Suppressor macrophage (primary cell): Measurements from ENCODE around the gene FHOD3.
A peak's percentile ranks its signal among the peaks of the same experiment; 100 is the strongest.
"Not testable (repeated sequence)": the region's sequence is repeated elsewhere in the genome, so short reads cannot be mapped to it uniquely, and the experiment has no call there.

Experiments used
- DNase-seq, 4 experiments: peaks; one replicate each; pipeline ENCODE4 v3.0.0-alpha.2; 2020 to 2022

FHOD3 gene

DNA sequence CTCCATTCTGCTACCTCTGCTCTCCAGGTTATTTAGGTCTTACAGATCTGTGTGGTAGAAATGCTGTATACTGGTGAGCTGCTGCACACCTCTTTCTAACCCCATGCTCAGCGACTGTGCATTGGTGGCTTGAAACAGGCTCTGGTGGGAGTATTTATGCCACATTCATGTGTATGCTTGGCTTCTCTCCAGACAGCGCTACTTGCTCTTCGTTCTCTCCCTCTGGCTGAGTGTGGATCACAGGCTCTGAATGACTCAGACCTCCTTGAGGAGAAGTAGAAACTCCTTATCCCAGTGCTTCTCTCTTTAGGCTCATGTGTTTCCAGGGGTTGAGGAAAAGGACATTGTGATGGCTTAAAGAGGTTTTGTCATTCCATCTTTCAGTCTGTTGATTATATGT is 54.9 kb downstream of the FHOD3 start:
- no peak for DNase-seq

DNA sequence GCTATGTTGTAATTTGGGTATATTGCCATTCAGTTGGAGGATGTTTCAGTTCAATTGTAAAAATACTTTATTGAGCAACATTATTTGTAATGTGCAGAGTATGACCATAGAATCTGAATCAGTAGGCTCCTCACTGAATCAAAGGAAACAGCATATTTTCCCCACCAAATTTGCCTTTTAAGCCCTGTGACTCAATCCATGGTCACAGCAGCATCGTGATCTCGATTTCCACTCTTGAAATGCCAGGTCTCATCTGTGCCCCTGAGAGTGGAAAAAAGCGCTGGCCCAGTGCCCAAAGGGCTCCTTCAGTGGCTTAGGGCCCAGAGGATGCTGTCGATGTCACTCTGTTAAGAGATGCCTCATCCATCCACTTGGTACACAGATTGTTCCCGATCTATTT is 57.5 kb downstream of the FHOD3 start:
- DNase-seq: no peak

- no peak for DNase-seq
These were observed 58.0 kb downstream of the FHOD3 start for GRCh38 chr18:36355511-36355910.

DNA sequence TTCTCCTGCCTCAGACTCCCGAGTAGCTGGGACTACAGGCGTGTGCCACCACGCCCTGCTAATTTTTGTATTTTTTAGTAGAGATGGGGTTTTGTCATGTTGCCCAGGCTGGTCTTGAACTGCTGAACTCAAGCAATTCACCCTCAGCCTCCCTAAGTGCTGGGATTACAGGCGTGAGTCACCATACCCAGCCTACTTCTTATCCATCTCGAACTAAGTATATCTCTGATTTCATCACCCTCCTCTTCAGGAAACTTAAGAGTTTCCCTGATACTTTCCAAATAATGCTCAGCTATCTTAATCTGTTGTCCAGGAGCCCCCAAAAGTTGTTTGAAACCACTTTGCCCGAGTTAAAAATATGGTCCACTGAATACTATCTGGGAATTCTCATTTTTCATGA is 59.2 kb downstream of the FHOD3 start:
- DNase-seq: not testable (repeated sequence)

DNA sequence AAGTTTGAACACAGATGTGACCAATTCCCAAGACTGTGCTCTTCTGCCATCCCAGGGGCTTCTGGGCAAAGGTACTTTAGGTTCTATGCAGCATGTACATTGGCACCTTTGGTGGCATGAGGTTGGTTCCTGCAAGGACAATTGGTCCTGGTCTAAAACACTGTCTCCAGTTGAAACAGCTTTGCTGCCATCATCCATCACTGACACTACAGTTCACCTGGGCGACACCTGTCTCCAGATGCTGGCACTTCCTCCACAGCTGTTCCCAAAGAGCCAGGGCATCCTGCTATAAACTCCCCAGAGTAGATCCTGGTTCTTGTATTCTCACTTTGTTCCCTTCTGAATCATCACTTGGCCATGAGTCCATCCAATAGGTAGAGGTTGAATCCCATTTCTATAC is 60.6 kb downstream of the FHOD3 start:
- DNase-seq: no peak

GRCh38 chr18:36360256-36360909 is 62.9 kb downstream of the FHOD3 start:
- no peak for DNase-seq

- DNase-seq: no peak
These were observed 67.6 kb downstream of the FHOD3 start for GRCh38 chr18:36364911-36365624.

GRCh38 chr18:36365836-36366775 is 68.6 kb downstream of the FHOD3 start:
- DNase-seq: no peak

DNA sequence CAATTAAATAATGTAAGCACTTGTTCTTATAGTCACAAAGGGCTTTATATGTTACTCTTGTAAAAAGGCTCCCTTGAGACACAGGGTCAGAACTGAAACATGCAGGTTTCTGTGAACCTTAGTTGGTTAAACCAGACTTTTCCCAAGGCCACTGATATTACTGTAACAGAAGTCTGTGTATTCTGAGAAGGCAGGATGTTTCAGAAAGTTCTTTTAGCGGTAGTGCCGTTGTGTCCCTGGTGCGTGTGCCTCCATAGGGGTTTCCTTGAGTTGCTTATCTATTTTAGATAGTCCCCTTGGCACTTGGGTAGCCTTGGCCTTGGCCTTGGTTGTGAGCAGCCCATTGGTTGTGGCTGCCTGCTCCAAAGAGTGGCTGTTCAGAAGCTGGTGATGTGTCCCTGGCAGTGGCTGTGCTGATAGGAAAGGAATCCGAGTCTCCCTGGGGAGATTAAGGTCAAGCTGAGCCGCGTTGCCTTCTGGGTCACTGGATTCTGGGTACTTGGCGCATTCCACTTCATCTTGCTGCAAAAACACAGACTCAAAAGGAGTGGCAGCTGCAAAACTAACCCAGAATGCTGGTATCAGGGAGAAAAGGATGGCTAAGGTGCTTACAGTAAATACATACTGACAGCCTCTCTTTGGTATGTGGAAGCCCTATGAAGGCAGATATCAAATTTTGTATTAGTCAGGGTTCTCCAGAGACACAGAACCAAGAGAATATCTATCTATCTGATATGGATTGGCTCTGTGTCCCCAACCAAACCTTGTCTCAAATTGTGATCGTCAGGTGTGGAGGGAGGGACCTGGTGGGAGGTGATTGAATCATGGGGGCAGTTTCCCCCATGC is 69.7 kb downstream of the FHOD3 start:
- no peak for DNase-seq

DNA sequence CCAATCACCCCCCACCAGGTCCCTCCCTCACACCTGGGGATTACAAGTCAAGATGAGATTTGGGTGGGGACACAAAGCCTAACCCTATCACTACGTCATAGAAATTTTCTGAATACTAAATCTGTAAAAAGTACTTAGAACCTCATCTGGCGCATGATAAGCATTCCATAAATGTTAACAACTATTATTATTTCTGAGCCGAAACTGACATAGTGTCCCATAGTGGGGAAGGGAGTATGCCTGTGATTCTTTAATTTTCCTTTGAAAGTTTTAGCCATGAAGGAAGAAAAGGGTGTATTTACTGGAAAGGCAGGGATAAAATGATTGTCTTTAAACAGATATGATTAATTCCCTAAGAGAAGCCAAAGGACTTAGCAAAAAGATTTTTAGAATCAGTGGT is 71.4 kb downstream of the FHOD3 start:
- DNase-seq: no peak

GRCh38 chr18:36372903-36373311 is 75.4 kb downstream of the FHOD3 start:
- DNase-seq: peak in 3 of 4 experiments; percentile 9 to 22 (median 21)

DNA sequence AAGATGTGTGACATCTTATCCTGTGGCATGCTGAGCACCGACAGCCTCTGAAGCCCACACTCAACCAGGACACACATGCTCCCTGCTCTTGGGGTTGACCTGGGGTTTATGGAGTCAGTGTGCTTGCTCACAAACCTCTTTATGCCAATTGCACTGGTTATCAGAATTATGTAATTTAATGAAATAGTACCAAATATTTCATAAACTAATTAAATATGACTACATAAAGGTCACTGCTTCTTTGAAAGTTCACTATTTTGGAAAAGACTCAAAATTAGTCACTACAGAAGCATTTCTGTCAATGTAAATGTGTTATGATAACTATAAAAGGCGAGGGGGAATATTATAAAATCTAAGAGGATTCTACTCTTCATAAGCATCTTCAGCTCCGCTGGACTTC is 76.7 kb downstream of the FHOD3 start:
- DNase-seq: no peak

DNA sequence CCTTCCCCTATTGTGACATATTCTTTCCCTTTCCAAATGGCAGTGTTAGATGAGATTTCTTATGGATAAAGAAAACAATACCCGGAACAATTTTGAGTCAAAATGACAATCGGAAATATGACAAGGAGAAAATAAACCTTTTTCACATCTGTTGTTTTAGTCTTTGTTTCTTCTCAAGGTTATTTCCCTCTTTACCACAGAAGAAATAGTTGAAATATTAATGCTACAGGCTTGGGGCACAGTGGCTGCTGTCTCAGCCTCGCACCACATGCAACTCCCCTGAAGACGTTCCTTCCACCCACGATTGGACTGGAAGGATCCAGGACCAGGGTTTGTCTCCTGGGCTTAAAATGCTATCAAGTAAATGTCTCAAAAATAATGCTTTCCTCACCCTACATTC is 77.6 kb downstream of the FHOD3 start:
- no peak for DNase-seq

DNA sequence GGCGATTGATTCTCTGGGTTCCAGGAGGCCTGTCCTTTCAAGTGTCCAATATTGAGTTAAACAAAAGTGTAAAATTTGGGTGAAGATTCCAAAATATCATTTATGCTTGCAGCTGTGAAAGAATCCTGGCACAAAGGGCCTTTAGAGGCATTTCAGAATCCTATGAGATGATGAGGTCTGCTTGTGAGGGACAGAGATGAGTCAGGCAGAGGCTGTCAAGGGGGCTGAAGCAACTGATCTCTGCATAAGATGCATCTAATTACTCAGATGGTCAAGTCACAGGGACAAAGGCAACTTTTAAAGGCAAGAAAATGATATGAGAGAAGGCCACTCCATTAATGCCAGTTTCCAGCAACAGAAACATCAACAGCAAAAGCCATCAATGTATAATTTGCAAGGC is 78.8 kb downstream of the FHOD3 start:
- DNase-seq: no peak

- DNase-seq: no peak
These were observed 80.1 kb downstream of the FHOD3 start for GRCh38 chr18:36377626-36378025.

- no peak for DNase-seq
These were observed 80.7 kb downstream of the FHOD3 start for GRCh38 chr18:36378205-36378604.

DNA sequence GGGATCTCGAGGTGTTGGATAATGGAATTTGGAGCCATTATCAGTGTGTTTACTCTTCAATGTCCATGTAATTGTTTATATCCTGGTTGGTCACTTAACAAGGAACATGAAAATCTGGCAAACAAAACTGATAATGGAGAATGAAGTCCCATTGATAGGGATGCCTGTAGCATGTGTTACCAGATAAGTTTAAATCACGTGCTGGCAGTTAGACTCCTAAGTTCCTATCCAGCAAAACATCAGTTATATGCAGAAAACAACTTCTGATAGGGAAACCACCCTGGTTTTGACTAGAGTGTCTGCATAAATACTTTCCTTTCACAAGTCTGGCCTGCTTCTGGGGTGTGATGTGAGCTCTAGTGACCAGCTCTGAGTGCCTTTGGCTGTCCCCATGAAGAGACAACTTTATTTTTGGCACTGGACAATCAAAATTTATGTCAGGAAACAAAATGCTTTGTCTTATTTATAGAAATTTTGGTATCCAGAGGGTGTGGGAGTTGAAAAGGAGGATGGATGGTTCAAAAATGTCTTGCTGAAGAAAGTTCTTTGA is 82.0 kb downstream of the FHOD3 start:
- DNase-seq: no peak

GRCh38 chr18:36380173-36380827 is 82.8 kb downstream of the FHOD3 start:
- DNase-seq: no peak

DNA sequence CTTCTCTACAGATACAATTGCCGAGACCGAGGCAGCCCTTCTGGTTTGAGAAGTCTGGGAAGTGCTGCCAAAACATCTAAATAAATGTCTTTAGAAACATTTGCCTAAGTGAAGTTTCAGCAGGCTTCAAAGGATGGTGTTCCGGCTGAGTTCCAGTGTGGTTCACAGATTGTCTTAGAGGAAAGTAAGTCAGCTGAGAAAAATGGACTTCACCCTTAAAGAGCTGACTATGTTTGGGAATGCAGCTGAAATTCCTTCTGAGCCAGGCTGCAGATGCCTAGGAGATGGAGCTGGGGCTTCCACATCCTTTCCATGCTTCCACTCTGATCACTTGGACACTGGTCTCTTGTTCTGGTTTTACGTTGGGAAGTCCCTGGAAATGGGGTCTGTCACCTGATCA is 83.6 kb downstream of the FHOD3 start:
- DNase-seq: no peak

- DNase-seq: no peak
These were observed 85.3 kb downstream of the FHOD3 start for GRCh38 chr18:36382854-36383253.

DNA sequence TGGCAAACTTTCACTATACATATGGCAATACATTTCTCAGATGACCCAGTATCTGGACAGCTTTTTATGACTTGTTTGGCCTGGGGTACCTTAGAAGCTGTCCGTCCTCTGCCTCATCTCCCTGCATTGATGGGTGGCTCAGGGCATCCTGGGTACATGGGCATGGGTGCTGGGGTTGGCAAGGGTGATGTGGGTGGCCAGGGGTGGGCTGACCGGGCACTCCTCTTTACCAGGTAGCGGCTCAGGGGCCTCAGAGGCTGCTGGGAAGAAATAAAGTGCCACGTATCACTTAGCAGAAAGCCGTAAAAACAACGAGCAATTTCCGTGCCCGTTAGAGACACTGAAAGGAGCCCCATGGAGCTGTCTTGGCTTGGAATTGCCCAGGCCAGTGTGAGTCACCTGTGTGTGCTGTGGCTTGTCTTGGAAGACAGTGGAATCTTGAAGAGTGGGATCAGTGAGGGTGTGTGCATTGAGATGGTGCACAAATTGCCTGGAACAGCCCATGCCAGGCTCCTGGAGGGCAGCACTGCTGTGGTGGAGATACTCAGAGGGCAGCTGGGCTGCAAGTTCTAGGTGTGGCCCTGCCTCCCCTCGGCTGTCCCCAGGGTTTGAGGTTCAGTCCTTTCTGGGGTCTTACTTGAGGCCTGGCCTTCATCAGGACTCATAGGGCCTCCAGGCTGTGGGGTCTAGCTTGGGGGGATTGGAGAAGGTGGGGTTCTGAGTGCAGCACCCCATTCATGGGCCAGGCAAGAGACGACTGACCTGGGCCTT is 88.8 kb downstream of the FHOD3 start:
- no peak for DNase-seq
